Anterior cingulate cortex (tissue), 58 donors: ENCODE data around the gene PCSK4.
"Not testable (repeated sequence)": the region's sequence is repeated elsewhere in the genome, so short reads cannot be mapped to it uniquely, and the experiment has no call there.

Experiments
- DNase-seq, 58 donors: peaks; one replicate each; lab custom pipeline; 2025; lab: John Stamatoyannopoulos, UW

PCSK4 gene

DNA sequence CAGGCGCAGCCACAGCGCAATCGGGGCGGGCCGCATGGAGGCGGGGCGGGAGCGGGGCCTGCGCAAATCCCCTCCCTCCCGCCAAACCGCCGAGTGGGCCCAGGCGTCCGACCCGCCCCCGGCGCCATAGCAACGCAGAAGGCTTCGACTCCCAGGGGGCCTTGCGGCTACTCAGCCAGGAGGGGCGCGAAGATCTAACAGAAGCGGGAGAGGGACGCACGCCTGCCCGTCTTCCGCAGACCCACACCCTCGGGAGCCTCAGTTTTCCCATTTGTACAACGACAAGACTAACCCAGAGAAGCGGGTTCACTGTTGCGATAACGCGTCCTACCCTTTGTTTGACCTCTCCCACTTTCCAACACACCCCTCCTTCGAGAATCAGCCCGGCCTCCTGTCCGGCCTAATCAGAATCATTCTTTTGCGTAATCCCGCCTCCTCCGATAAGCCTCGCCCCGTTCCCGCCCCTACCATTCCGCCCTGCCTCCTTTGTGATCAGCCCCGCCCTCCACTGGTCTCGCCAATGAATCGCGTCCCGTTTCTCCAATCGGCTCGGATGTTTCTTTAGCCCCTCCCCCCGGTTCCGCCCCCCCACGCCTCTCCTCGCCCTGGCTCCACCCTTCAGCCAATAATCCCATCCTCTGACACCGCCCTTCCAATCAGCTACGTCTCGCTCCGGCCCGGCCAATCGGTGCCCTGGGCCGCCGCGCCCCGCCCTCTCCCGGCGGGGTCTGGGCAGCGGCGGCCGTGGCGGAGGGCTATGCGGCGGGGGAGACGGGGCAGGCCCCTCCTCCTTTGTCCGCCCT, at the start of gene PCSK4:
Gene PCSK4, minus strand, starts transcription at position 40 of the 803 bp plus-strand sequence. Its CDS starts 4 bp downstream, at position 36.
- peak; percentile 89 to 100 (median 99) for DNase-seq

DNA sequence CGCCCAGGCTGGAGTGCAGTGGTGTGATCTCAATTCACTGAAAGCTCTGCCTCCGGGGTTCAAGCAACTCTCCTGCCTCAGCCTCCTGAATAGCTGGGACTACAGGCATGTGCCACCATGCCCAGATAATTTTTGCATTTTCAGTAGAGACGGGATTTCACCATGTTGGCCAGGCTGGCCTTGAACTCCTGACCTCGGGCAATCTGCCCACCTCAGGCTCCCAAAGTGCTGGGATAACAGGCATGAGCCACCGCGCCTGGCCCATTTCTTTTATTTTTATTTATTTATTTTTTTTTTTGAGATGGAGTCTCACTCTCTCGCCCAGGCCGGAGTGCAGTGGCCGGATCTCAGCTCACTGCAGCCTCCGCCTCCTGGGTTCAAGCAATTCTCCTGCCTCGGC, 49.6 kb upstream of the PCSK4 start:
- not testable (repeated sequence) for DNase-seq

DNA sequence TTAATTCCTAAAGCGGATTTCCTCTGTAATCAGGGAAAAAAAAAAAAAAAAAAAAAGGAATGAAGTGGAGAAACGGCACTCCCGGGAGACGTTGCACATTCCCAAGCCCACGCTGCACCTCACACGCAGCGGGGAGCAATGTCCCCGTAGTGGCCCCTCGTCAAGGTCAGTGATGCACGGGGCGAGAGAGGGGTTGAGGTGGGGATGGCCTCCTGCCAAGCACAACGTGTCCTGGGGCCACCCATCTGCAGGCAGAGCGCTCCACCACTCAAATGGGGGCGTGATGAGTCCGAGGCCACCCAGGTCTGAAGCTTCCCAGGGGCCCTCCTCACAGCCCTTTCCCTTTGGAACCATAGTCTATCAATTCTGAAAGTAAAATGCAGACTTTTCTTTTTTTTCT, 48.8 kb upstream of the PCSK4 start:
- DNase-seq = no peak

DNA sequence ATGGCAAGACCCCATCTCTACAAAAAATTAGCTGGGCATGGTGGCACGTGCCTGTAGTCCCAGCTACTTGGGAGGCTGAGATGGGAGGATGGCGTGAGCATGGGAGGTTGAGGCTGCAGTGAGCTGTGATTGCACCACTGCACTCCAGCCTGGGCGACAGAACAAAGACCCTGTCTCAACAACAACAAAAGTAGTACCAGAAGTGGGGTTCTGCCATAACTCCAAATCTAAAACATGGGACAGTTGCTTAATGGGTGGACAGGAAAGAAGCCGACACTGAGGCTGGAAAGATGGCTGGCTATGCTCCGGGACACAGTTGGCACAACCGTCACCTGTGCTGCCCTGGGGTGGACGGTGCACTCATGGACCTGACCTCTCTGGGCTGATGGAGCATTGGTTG, 45.5 kb upstream of the PCSK4 start:
- not testable (repeated sequence) for DNase-seq

DNA sequence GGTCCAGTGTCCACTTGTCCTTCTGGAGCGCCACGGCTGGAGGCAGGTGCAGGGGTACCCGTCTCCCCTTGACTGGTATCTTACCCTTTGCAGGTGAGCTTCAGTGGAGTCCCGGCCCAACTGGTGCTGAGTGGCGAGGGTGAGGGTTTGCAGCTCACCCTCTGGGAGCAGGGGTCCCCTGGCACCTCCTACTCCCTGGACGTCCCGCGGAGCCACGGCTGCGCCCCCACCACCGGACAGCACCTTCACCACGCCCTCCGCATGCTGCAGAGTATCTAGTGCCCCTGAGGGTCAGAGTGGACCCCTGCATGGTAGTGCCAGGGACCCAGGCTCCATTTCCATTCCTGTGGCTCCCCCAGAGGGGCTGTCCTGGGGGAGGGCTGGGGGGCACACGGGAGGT, 44.8 kb upstream of the PCSK4 start:
- DNase-seq = no peak

DNA sequence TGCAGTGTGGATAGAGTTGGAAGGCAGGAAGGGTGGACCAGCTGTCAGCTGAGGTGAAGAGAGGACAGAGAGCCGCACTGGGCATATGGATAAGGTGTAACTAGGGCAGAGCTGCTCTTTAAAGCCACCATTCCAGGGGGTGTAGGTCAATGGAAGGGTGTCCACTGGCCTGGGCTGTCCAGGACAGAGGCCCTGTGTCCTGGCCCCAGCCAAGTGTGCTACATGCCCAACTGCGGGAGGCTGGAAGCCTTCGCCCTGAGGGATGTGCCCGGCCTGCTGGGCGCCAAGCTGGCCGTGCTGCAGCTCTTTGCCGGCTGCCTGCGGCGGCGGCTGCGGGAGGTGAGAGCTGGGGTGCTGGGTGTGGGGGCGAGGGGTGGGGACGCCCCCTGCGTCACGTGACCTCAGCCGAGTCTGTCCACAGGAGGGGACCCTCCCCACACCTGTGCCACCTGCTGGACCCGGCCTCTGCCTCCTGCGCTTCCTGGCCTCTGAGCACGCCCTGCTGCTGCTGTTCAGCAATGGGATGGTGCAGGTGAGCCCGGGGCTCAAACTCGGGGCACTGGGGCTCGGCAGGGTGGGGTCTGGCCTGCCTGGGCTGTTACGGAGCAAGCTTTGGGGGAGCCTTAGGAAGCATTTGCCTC, 43.5 kb upstream of the PCSK4 start:
- DNase-seq = no peak

DNA sequence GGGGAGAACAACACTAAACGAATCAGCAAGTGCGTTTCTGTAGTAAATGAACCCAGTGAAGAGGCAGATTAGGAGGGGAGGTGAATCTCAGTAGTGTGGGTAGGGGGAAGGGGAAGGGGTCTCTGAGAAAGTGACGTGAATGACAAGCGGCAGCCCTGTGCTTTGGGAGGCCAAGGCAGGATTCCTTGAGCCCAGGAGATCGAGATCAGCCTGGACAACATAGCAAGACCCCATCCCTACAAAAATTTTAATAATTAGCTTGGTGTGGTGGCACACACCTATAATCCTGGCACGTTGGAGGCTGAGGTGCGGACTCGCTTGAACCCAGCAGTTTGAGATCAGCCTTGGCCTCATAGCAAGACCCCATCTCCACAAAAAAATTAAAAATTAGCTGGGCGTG, 41.9 kb upstream of the PCSK4 start:
- no peak for DNase-seq

DNA sequence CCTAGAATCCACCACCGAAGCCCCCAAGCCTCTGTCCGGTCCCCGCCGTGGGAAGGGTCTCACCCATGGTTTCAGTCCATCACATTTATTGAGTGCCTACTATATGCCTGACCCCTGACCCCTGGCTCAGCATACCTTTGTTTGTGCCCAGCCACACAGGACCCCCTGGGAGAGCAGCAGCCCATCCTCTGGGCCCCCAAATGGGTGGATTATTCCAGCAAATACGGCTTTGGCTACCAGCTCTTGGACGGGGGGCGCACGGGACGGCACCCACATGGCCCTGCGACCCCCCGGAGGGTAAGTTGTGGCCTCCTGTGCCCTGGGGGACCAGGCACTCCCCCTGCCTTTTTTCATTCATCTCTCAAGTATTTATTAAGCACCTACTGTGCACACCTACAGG, 41.4 kb upstream of the PCSK4 start:
- no peak for DNase-seq

DNA sequence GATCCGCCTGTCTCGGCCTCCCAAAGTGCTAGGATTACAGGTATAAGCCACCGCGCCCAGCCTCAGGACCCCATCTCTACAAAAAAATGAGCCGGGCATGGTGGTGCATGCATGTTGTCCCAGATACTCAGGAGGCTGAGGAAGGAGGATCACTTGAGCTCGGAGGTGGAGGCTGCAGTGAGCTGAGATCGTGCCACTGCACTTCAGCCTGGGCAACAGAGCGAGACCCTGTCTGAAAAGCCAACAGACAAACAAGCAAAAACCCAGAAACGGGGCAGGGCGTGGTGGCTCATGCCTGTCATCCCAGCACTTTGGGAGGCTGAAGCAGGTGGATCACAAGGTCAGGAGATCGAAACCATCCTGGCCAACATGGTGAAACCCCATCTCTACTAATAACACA, 40.7 kb upstream of the PCSK4 start:
- not testable (repeated sequence) for DNase-seq

DNA sequence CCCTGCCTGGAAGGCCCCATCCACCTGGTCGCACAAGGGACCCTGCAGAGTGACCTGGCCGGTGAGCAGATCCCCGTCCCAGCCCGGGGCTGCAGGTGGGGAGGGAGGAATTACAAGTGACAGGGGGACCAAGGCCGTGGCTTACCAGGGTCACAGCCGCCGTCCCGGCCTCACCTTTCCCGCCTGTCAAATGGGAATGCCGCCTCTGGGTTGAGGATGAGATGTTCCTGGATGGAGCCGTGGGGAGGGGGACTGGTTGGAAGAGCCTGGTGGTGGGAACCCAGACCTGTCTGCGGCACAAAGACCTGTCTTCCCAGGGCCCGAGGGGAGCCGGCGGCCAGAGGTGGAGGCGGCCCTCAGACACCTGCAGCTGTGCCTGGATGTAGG, 39.3 kb upstream of the PCSK4 start:
- no peak for DNase-seq

DNA sequence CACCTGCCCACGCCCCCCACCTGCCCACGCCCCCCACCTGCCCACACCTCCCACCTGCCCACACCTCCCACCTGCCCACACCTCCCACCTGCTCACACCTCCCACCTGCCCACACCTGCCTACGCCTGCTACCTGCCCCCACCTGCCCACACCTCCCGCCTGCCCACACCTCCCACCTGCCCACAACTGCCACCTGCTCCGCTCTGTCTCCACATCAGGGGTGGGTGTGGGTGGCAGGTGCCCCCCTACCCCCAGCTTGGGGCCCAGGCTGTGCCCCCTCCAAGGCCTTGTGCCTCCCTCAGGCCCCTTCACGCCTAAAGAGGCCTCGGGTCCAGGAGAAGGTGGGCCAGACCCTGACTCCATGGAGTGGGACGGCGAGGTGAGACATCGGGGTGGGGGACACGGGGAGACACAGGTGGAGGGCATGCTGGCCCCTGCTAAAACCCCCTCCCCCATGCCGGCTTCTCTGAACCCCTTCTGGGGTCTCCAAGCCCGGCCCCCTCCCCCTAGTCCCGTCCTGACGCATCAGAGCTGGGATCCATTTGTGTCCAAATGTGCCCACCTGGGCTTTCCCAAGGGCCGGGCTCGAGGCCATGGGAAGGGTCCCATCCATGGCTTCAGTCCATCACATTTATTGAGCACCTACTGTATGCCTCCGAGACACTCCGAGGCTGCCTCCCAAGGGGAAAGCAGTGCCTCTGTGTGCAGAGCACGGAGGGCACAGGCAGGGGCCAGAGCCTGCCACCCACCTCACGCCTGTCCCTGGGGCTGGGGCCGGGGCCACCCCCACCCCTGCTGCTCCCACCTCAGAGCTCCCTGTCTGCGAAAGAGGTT, 38.7 kb upstream of the PCSK4 start:
- DNase-seq = no peak

DNA sequence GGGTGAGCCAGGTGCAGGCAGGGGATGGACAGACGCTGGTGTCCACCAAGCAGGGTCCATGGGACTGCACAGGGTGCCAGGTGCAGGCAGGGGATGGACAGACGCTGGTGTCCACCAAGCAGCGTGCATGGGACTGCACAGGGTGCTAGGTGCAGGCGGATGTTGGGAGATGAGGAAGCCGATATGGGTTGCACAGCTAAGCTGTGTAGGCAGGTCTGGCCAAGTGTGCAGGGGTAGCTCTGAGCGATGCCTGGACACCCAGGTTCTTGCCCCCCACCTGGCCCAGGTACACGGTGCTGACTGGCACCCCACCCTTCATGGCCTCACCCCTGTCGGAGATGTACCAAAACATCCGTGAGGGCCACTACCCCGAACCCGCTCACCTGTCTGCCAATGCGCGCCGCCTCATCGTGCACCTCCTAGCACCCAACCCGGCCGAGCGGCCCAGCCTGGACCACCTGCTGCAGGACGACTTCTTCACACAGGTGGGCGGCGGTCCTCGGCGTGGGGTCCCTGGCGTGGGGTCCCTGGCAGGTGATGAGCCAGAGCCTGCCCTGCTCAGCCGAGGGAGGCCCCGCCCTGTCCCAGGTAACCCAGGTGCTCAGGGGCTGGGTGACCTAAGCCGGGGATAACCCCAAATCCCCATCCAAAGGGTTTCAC, 37.6 kb upstream of the PCSK4 start:
- no peak for DNase-seq

DNA sequence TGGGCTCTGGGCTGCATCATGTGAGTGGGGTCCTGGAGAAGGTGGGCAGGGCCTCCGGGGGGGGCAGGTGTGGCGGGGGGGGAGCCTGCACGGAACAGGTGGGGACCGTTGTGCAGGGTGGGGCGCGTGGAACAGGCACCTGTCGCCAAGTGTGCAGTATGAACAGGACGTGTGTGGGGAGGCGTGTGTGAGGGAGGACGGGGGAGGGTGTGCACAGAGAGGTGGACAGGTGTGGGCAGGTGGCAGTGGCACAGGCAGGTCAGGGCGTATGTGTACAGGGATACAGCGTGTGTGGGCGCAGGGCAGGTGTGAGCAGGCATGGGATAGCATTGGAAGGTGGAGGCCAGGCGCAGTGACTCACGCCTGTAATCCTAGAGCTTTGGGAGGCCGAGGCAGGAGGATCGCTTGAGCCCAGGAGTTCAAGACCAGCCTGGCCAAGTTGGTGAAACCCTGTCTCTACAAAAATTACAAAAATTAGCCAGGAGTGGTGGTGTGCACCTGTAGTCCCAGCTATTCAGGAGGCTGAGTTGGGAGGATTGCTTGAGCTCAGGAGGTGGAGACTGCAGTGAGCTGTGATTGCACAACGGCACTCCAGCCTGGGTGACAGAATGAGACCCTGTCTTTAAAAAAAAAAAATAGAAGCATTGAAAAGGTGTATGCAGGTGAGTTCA, 37.0 kb upstream of the PCSK4 start:
- no peak for DNase-seq

DNA sequence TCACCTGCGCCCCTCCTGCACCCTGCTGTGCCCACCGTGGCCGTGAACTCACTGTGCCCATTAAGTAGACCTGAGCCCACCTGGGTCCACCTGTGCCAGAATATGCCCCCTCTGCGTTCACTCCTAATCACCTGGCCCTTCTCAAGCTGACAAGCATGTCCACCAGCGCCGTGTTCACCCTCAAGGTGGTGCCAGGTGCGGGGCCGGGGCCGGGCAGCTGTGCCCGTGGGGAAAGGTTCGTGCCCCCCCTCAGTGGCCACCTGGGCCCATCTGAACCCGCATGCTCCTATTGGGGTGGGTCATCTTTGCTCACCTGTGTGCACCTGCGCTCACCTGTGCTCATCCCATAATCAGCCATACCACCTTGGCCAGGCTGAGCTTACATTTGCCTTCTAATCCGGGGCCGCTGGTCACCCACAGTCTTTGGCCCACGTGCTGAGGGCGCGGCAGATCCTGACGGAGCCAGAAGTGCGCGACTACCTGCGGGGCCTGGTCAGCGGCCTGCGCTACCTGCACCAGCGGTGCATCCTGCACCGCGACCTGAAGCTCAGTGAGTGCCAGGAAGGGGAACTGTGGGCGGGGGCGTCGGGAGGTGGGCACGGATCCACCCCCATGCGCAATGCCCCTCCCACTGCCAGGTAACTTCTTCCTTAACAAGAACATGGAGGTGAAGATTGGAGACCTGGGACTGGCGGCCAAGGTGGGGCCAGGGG, 36.1 kb upstream of the PCSK4 start:
- DNase-seq = no peak

DNA sequence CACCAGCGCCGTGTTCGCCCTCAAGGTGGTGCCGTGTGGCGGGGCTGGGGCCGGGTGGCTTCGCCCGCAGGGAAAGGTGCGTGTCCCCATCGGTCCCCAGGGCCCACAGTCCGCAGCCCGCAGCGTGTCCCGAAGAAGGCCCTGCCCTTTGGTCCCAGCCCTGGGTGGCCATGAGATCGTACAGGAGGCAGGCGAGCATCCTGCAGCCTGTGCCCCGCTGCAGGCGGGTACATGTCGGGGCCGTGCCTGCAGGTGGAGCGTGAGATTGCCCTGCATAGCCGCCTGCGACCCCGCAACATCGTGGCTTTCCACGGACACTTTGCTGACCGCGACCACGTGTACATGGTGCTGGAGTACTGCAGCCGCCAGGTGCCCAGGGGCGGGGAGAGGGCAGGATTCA, 35.2 kb upstream of the PCSK4 start:
- DNase-seq = no peak

DNA sequence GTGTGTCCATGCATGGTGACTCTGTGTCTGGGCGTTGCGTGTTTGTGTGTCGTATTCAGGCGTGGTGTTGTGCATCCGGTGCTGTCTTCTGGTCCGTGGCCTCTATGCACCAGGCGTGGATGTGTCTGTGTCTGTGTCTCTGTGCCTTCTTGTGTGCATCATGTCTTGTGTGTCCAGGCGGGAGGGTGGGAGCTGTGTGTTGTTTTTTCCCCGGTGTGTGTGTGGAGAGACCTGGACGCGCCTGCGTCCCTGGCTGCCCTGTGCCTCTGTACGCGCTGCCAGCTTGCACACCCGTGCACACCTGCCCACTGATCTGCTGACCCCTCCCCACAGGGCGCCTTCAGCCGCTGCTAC, 34.8 kb upstream of the PCSK4 start:
- no peak for DNase-seq

DNA sequence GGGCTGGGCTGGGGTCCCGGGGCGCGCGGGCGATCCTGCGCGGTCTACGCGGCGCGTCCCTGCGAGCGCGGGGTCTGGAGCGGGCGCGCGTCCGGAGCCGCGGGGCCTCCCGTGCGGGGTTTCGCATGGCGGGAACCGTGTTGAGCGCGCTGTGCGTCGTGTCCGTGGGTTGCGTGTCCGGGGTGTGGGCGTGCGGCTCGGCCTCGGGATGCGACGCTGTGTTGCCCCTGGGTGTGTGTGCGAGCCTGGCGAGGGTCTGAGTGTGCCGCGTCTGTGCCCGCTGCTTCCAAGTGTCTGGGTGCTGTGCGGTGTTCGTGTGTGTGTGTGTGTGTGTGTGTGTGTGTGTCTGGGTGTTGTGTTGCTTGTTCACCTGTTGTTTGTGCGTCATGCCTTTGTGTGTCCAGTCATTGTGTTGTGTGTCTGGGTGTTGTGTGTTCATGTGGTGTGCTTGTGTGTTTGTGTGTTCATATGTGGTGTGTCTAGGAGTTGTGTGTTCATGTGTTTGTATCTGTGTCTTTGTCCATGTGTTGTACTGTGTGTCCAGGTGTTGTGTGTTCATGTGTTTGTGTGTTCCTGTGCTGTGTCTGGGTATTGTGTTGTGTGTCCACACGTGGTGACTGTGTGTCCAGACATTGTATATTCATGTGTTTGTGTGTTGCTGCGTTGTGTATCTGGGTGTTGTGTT, 34.3 kb upstream of the PCSK4 start:
- DNase-seq = no peak

DNA sequence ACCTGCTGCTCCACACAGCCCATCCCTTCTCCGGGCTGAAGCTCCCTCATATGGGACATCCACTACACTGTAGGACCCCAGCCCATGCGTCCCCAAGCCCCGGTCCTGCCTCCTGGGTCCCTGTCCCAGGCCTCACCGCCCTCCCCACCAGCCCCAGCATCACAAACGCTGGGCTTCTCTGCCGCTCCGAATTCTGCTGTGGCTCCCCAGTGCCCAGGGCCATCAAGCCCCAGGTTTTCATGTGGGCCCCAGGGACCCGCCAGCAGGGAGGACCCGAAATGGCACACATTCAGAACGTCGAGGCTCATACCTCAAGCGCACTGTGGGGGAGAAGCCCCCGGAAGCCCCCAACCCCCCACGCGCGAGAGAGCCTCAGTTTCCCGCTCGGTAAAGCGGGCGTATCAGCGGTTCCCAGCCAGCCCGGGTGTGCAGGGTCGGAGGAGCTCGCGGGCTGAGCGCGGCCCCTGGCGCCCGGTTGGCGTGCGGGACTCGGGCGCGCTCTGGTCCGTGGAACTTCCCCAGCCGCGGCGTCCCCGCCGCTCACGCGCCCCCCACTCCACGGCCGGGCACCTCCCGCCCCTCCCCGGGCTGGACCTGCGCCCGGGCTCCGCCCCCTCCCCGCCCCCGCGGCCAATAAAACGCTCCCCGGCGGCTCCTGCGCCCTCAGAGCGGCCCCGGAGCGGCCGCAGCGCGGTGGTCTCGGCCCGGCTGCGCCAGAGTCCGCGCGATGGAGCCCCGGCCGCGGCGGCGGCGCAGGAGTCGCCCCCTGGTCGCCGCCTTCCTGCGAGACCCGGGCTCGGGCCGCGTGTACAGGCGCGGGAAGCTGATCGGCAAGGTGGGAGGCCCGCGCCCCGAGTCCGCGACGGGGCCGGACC, 33.5 kb upstream of the PCSK4 start, which contains the start of gene PLK5:
Gene PLK5, plus strand, starts transcription at position 666 of the 875 bp plus-strand sequence. CDS start 2,920 bp downstream, outside the sequence.
- DNase-seq = peak in 24 of 58 donors; percentile 8 to 52 (median 16)
